A549 (cell line): ENCODE results near the gene UACA. TPM values are rescaled to one million over a fixed set of nuclear protein-coding genes. Genes with fewer than 3 reads are reported as not detected.

ENCODE experiments used
- ATAC-seq, 2 experiments: fragments of 200-7000 bp in 1 of 2; fragments of >200 bp in 1 of 2; cut with Nextera tagmentation in 1 of 2; cut with Tn5 transposase in 1 of 2; 3 replicates each; pipeline versions ENCODE4 v1.8.0 to v1.9.1; 2018 to 2020; ENCODE audit warnings: mild to moderate bottlenecking in 1 of 2, moderate library complexity in 1 of 2
- CTCF ChIA-PET: fragments of 300-600 bp; sonication (Branson Sonifier 250); formaldehyde crosslinking; extraction: SDS; loops from one replicate; lab custom pipeline; 2021; ENCODE audit warnings: antibody characterized with exemption, inconsistent platforms; lab: Yijun Ruan, JAX
- POLR2A ChIA-PET: fragments of 350-600 bp; formaldehyde crosslinking; extraction: SDS; loops from one replicate; lab custom pipeline; 2021; ENCODE audit warnings: antibody characterized with exemption, inconsistent platforms; lab: Yijun Ruan, JAX
- DNase-seq, 2 experiments: peaks; one replicate each; pipeline versions ENCODE4 v3.0.0 to v3.0.0-alpha.2; 2011 to 2016; ENCODE audit warnings: low read depth in 1 of 2, low spot score in 1 of 2
- FAIRE-seq: peaks from 2 replicates; lab custom pipeline; 2011; peaks lifted over from hg19 to GRCh38; lab: Jason Lieb, UNC
- H3K27ac ChIP-seq, 2 experiments: fragments of >200 bp; sonication (Bioruptor Twin); formaldehyde crosslinking; 3 replicates each; pipeline ENCODE4 v1.5.1; 2016 to 2017
- H3K4me1 ChIP-seq: fragments of >200 bp; sonication (Bioruptor Twin); formaldehyde crosslinking; 3 replicates; pipeline ENCODE4 v1.6.1; 2016
- H3K4me2 ChIP-seq: fragments of >200 bp; sonication (Bioruptor Twin); formaldehyde crosslinking; 3 replicates; pipeline ENCODE4 v1.6.1; 2016
- H3K4me3 ChIP-seq: fragments of >200 bp; sonication (Bioruptor Twin); formaldehyde crosslinking; 3 replicates; pipeline ENCODE4 v1.5.1; 2016
- H3K9me3 ChIP-seq: fragments of >200 bp; sonication (Bioruptor Twin); formaldehyde crosslinking; 3 replicates; pipeline ENCODE4 v1.6.1; 2016
- BHLHE40 ChIP-seq: IDR thresholded peaks from 2 replicates; pipeline ENCODE4 v1.6.1; 2012; ENCODE audit warnings: low read depth, low read length, inconsistent platforms
- CBX2 ChIP-seq: fragments of 200-600 bp; sonication (generic); IDR thresholded peaks from 2 replicates; pipeline ENCODE4 v1.6.1; 2016; ENCODE audit warnings: low read depth, mild to moderate bottlenecking, borderline replicate concordance
- CHD4 ChIP-seq: fragments of 200-600 bp; sonication (generic); IDR thresholded peaks from 2 replicates; pipeline ENCODE4 v1.6.1; 2016; ENCODE audit warnings: antibody characterized with exemption, mild to moderate bottlenecking, borderline replicate concordance
- EHMT2 ChIP-seq: fragments of 200-600 bp; sonication (generic); IDR thresholded peaks from 2 replicates; pipeline ENCODE4 v1.6.1; 2016; ENCODE audit warnings: antibody characterized with exemption, low read depth, mild to moderate bottlenecking, moderate library complexity
- FOSL2 ChIP-seq, 2 experiments: fragments of 450-650 bp in 1 of 2; fragments of >200 bp in 1 of 2; sonication (Bioruptor Twin) in 1 of 2; formaldehyde crosslinking; IDR thresholded peaks; 2 replicates each; pipeline versions ENCODE4 v1.5.0 to v1.6.1; 2016 to 2020; ENCODE audit warnings: mild to moderate bottlenecking in 1 of 2, moderate library complexity in 1 of 2
- GATA3 ChIP-seq: IDR thresholded peaks from 2 replicates; pipeline ENCODE4 v1.6.1; 2012; ENCODE audit warnings: borderline replicate concordance
- HDAC2 ChIP-seq: fragments of 200-600 bp; sonication (generic); IDR thresholded peaks from 2 replicates; pipeline ENCODE4 v1.6.1; 2016
- HEYL ChIP-seq: fragments of 250-450 bp; sonication (Bioruptor Pico); IDR thresholded peaks from 2 replicates; pipeline ENCODE4 v1.8.0; 2021; ENCODE audit warnings: mild to moderate bottlenecking, moderate library complexity
- HOXA7 ChIP-seq: fragments of 250-450 bp; sonication (Bioruptor Pico); IDR thresholded peaks from 2 replicates; pipeline ENCODE4 v1.5.0; 2020; ENCODE audit warnings: mild to moderate bottlenecking, moderate library complexity
- HOXB5 ChIP-seq: fragments of 250-450 bp; sonication (Bioruptor Pico); IDR thresholded peaks from 2 replicates; pipeline ENCODE4 v1.5.0; 2020; ENCODE audit warnings: mild to moderate bottlenecking, moderate library complexity
- JUNB ChIP-seq: fragments of >200 bp; sonication (Bioruptor Twin); formaldehyde crosslinking; IDR thresholded peaks from 2 replicates; pipeline ENCODE4 v1.6.1; 2016
- KDM1A ChIP-seq: fragments of 200-600 bp; sonication (generic); IDR thresholded peaks from 2 replicates; pipeline ENCODE4 v1.6.1; 2016; ENCODE audit warnings: low read depth, mild to moderate bottlenecking
- MAFK ChIP-seq: fragments of 450-650 bp; IDR thresholded peaks from 2 replicates; pipeline ENCODE4 v1.6.1; 2014; ENCODE audit not compliant: partially characterized antibody
- MYC ChIP-seq: IDR thresholded peaks from 2 replicates; pipeline ENCODE4 v1.6.1; 2012; ENCODE audit warnings: mild to moderate bottlenecking, inconsistent platforms, low read length, improper control_type of control experiment, borderline replicate concordance
- NPAS2 ChIP-seq: fragments of 250-450 bp; sonication (Bioruptor Pico); IDR thresholded peaks from 2 replicates; pipeline ENCODE4 v1.8.0; 2022; ENCODE audit warnings: mild to moderate bottlenecking, moderate library complexity, borderline replicate concordance
- NR3C1 ChIP-seq: fragments of >200 bp; sonication (Bioruptor Twin); formaldehyde crosslinking; IDR thresholded peaks from 3 replicates; pipeline ENCODE4 v1.6.1; 2017
- POLR2A ChIP-seq: IDR thresholded peaks from 2 replicates; pipeline ENCODE4 v1.6.1; 2012; ENCODE audit warnings: mild to moderate bottlenecking, low read length
- POLR2AphosphoS2 ChIP-seq: conservative IDR thresholded peaks from 2 replicates; pipeline ENCODE4 v1.6.1; 2012; ENCODE audit warnings: low read length, improper control_type of control experiment, inconsistent platforms
- RAD21 ChIP-seq, 2 experiments: fragments of >200 bp in 1 of 2; sonication (Bioruptor Twin) in 1 of 2; formaldehyde crosslinking in 1 of 2; IDR thresholded peaks in 1 of 2; conservative IDR thresholded peaks in 1 of 2; 2 replicates in 1 of 2; 3 replicates in 1 of 2; pipeline ENCODE4 v1.6.1; 2012 to 2018; ENCODE audit warnings: inconsistent platforms in 1 of 2
- RARB ChIP-seq: fragments of 250-450 bp; sonication (Bioruptor Pico); IDR thresholded peaks from 2 replicates; pipeline ENCODE4 v1.8.0; 2021; ENCODE audit warnings: mild to moderate bottlenecking, moderate library complexity
- RFX5 ChIP-seq: fragments of 450-650 bp; IDR thresholded peaks from 2 replicates; pipeline ENCODE4 v1.7.1; 2014; ENCODE audit warnings: antibody characterized with exemption, mild to moderate bottlenecking, moderate library complexity
- TFCP2L1 ChIP-seq: fragments of 250-450 bp; sonication (Bioruptor Pico); IDR thresholded peaks from 2 replicates; pipeline ENCODE4 v1.5.0; 2021; ENCODE audit warnings: mild to moderate bottlenecking
- ZNF302 ChIP-seq: fragments of 250-450 bp; sonication (Bioruptor Pico); IDR thresholded peaks from 2 replicates; pipeline ENCODE4 v1.9.0; 2021; ENCODE audit warnings: inconsistent platforms, mild to moderate bottlenecking, moderate library complexity
- whole genome bisulfite sequencing: methylation state at CpG from one replicate; pipeline ENCODE4 v1.1.6; 2017; ENCODE audit errors: missing lambda C conversion rate; 5-methylcytosine and 5-hydroxymethylcytosine counted together
- polyA plus RNA-seq, 4 experiments: library from polyadenylated mRNA; depleted of rRNA in 3 of 4; stranded (reverse); fragments of >200 nt; fragmentation: RNase III in 1 of 4; extraction: RNeasy Plus Mini Kit Qiagen cat#74134 plus additional on column Dnase treatment in 1 of 4; gene quantifications; 2 replicates in 3 of 4; 3 replicates in 1 of 4; pipeline ENCODE4 v1.2.3, GENCODE V29; 2011 to 2017
- TF ChIP-seq, protein P1 (sequence below): IDR thresholded peaks from 2 replicates; pipeline ENCODE4 v1.6.1; 2012
- TF ChIP-seq, protein P2 (sequence below): fragments of 450-650 bp; IDR thresholded peaks from 2 replicates; pipeline ENCODE4 v1.6.1; 2014; ENCODE audit warnings: antibody characterized with exemption
- TF ChIP-seq, protein P3 (sequence below): fragments of >200 bp; sonication (Bioruptor Twin); formaldehyde crosslinking; IDR thresholded peaks from 3 replicates; pipeline ENCODE4 v1.6.1; 2016
- TF ChIP-seq, protein P4 (sequence below): fragments of >200 bp; sonication (Bioruptor Twin); formaldehyde crosslinking; IDR thresholded peaks from 3 replicates; pipeline ENCODE4 v1.5.1; 2016

Gene UACA
- polyA plus RNA-seq, 2 of the 4 experiments (the other 2 are of a cell fraction) = 31.9 to 80.4 TPM

DNA sequence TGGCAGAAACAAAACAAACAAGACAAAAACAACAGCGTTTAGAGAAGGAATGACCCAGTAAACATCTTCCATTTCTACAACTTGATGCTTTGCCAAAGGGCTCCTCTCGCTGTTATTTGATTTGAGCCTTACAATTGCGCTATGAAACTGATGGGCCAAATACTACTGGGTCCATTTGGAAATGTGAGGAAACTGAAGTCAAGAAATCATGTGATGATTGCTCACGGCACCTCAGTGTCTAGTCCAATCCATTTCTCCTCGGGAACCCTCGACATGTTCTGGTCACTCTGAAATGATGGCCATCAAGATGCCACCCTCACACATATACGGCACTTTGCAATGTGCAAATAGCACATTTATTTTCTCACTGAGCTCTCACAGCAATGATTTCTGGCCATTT is 136.0 kb downstream of the UACA start:
- Histone ChIP-seq H3K4me2 (no peak overlapping the region), H3K9me3 (peaks cover 16% of the 10 kb centered on the region), H3K4me3 (no peak overlapping the region), H3K27ac (no peak overlapping the region), H3K4me1 (no peaks in the 10 kb centered on the region)
- WGBS = 77% methylated on average over 7 of the region's 7 CpGs
- no peak for TF ChIP-seq HOXB5 (CRISPR knock-in tag)
- TF ChIP-seq, protein P1, sequence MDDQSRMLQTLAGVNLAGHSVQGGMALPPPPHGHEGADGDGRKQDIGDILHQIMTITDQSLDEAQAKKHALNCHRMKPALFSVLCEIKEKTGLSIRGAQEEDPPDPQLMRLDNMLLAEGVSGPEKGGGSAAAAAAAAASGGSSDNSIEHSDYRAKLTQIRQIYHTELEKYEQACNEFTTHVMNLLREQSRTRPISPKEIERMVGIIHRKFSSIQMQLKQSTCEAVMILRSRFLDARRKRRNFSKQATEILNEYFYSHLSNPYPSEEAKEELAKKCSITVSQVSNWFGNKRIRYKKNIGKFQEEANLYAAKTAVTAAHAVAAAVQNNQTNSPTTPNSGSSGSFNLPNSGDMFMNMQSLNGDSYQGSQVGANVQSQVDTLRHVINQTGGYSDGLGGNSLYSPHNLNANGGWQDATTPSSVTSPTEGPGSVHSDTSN = no peak
- TF ChIP-seq NR3C1 = no peak
- TF ChIP-seq, protein P2, sequence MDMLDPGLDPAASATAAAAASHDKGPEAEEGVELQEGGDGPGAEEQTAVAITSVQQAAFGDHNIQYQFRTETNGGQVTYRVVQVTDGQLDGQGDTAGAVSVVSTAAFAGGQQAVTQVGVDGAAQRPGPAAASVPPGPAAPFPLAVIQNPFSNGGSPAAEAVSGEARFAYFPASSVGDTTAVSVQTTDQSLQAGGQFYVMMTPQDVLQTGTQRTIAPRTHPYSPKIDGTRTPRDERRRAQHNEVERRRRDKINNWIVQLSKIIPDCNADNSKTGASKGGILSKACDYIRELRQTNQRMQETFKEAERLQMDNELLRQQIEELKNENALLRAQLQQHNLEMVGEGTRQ = no peak
- no peak for TF ChIP-seq HOXA7
- TF ChIP-seq MYC = no peak
- TF ChIP-seq JUNB = no peak
- TF ChIP-seq HDAC2 = no peak
- TF ChIP-seq ZNF302 (CRISPR knock-in tag) = no peak
- no peak for TF ChIP-seq HEYL (CRISPR knock-in tag)
- no peak for TF ChIP-seq KDM1A
- TF ChIP-seq RFX5 = no peak
- TF ChIP-seq BHLHE40 = no peak
- TF ChIP-seq TFCP2L1 = no peak
- TF ChIP-seq EHMT2 = no peak
- TF ChIP-seq, protein P3, sequence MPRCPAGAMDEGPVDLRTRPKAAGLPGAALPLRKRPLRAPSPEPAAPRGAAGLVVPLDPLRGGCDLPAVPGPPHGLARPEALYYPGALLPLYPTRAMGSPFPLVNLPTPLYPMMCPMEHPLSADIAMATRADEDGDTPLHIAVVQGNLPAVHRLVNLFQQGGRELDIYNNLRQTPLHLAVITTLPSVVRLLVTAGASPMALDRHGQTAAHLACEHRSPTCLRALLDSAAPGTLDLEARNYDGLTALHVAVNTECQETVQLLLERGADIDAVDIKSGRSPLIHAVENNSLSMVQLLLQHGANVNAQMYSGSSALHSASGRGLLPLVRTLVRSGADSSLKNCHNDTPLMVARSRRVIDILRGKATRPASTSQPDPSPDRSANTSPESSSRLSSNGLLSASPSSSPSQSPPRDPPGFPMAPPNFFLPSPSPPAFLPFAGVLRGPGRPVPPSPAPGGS = no peak
- TF ChIP-seq MAFK = no peak
- TF ChIP-seq RARB (CRISPR knock-in tag) = no peak
- CTCF ChIA-PET = interaction anchor here (0.9 to 2.0 kb wide), 5 partner anchors 10 to 1151 kb away, joined by 3 to 6 read pairs (median 4); no protein-coding TSS in a partner anchor
- POLR2A ChIA-PET = no interaction called here
- FAIRE-seq (no peak), ATAC-seq (no peak), DNase-seq (no peak)

DNA sequence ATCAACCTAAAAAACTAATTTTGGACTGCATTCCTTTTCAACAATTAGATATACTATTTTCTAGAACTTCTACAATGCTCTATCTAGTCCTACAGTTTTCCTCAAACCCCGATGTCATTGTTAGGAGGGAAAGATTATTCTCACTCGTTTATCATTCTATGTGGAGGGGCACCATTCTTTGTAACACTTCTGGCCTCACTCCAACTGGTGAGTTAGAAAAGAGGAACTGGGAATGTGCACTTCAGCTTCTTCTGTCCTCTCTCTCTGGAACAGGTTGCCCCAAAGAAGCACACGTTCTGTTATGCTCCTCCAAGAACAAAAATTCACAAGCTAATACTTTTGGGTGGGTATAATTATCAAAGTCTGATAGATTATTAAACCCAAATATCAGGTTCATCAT is 137.9 kb downstream of the UACA start:
- FAIRE-seq (peak; percentile 65), ATAC-seq (no peak)
- CTCF ChIA-PET = no interaction called here

More for the DNA sequence above, 137.9 kb downstream of the UACA start:
- peaks cover 23% of the 10 kb centered on the region for H3K9me3 ChIP-seq
- H3K4me1 ChIP-seq = no peaks in the 10 kb centered on the region
- WGBS = 40% methylated on average over 3 of the region's 3 CpGs
- TF ChIP-seq, protein P3 = no peak
- TF ChIP-seq, protein P4, sequence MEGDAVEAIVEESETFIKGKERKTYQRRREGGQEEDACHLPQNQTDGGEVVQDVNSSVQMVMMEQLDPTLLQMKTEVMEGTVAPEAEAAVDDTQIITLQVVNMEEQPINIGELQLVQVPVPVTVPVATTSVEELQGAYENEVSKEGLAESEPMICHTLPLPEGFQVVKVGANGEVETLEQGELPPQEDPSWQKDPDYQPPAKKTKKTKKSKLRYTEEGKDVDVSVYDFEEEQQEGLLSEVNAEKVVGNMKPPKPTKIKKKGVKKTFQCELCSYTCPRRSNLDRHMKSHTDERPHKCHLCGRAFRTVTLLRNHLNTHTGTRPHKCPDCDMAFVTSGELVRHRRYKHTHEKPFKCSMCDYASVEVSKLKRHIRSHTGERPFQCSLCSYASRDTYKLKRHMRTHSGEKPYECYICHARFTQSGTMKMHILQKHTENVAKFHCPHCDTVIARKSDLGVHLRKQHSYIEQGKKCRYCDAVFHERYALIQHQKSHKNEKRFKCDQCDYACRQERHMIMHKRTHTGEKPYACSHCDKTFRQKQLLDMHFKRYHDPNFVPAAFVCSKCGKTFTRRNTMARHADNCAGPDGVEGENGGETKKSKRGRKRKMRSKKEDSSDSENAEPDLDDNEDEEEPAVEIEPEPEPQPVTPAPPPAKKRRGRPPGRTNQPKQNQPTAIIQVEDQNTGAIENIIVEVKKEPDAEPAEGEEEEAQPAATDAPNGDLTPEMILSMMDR = no peak
- TF ChIP-seq ZNF302 (CRISPR knock-in tag) (no peak), CHD4 (no peak), GATA3 (no peak), RARB (CRISPR knock-in tag) (no peak), HEYL (CRISPR knock-in tag) (no peak), HDAC2 (no peak), CBX2 (no peak), POLR2AphosphoS2 (no peak), KDM1A (no peak), POLR2A (no peak), NPAS2 (CRISPR knock-in tag) (no peak), FOSL2 (IDR thresholded peaks at IDR 0.05) (no peak), FOSL2 (CRISPR knock-in tag; IDR thresholded peaks at IDR 0.05) (no peak), RAD21 (conservative IDR thresholded peaks at IDR 0.05 in 1 of 2, IDR thresholded peaks at IDR 0.05 in 1 of 2) (no peak)
- TF ChIP-seq, protein P1 = no peak
- no peak overlapping the region for H3K27ac ChIP-seq
- no peak overlapping the region for H3K4me3 ChIP-seq
- POLR2A ChIA-PET = no interaction called here
- no peak overlapping the region for H3K4me2 ChIP-seq
- no peak for DNase-seq
